Type B pancreatic cell (in vitro differentiated cells): ENCODE results near the gene KDM7A. TPM values are rescaled to one million over a fixed set of nuclear protein-coding genes. Genes with fewer than 3 reads are reported as not detected.
A peak's percentile ranks its signal among the peaks of the same experiment; 100 is the strongest.

Experiments used
- DNase-seq: peaks from one replicate; pipeline ENCODE4 v3.0.0; 2021; ENCODE audit warnings: mixed read lengths; ENCODE audit not compliant: unreplicated experiment; ENCODE audit errors: extremely low spot score
- H3K27ac Mint-ChIP-seq: 2 replicates; pipeline ENCODE4 v1.8.0; 2021; ENCODE audit warnings: mild to moderate bottlenecking, mixed read lengths
- H3K27me3 Mint-ChIP-seq: 2 replicates; pipeline ENCODE4 v1.8.0; 2021; ENCODE audit warnings: mixed read lengths
- H3K36me3 Mint-ChIP-seq: 2 replicates; pipeline ENCODE4 v1.8.0; 2021; ENCODE audit warnings: mixed read lengths
- H3K4me1 Mint-ChIP-seq: one replicate; pipeline ENCODE4 v1.8.0; 2021; ENCODE audit warnings: mixed read lengths; ENCODE audit not compliant: unreplicated experiment
- H3K4me3 Mint-ChIP-seq: 2 replicates; pipeline ENCODE4 v1.8.0; 2021; ENCODE audit warnings: mild to moderate bottlenecking, mixed read lengths
- H3K9me3 Mint-ChIP-seq: 2 replicates; pipeline ENCODE4 v1.8.0; 2021; ENCODE audit warnings: mixed read lengths
- total RNA-seq: library from RNA; stranded (reverse); gene quantifications from 2 replicates; pipeline ENCODE4 v1.2.1, GENCODE V29; 2021; ENCODE audit warnings: low replicate concordance
- TF ChIP-seq, protein P1 (sequence below): fragments of 200-600 bp; sonication (generic); conservative IDR thresholded peaks from 2 replicates; pipeline ENCODE4 v1.5.0; 2021; ENCODE audit warnings: antibody characterized with exemption, mild to moderate bottlenecking

The KDM7A gene
- total RNA-seq, 1 donor from 2014 or later, result 7.5 TPM

DNA sequence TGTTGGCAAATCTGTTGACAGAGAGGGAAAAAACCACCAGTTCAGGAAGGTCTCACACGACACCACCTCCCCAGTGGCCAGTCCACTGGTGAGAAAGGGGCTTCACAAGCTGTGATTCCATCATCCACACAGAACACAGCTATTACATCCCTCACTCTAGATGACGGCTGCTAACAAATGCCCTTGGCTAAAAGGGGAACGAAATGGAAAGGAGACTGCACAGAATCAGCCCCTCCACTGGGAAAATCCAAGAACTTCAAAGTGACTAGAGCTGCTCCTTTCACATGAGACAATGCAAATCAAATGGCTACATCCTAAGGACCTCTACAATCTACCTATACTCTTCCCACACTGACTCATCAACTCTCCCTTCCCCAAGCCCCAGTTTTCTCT, 119.6 kb downstream of the KDM7A start:
- H3K36me3 Mint-ChIP-seq, result peaks cover 8% of the 10 kb centered on the region
- no peaks in the 10 kb centered on the region for H3K9me3 Mint-ChIP-seq
- no peak overlapping the region for H3K27ac Mint-ChIP-seq
- H3K4me3 Mint-ChIP-seq, result no peak overlapping the region
- TF ChIP-seq, protein P1, sequence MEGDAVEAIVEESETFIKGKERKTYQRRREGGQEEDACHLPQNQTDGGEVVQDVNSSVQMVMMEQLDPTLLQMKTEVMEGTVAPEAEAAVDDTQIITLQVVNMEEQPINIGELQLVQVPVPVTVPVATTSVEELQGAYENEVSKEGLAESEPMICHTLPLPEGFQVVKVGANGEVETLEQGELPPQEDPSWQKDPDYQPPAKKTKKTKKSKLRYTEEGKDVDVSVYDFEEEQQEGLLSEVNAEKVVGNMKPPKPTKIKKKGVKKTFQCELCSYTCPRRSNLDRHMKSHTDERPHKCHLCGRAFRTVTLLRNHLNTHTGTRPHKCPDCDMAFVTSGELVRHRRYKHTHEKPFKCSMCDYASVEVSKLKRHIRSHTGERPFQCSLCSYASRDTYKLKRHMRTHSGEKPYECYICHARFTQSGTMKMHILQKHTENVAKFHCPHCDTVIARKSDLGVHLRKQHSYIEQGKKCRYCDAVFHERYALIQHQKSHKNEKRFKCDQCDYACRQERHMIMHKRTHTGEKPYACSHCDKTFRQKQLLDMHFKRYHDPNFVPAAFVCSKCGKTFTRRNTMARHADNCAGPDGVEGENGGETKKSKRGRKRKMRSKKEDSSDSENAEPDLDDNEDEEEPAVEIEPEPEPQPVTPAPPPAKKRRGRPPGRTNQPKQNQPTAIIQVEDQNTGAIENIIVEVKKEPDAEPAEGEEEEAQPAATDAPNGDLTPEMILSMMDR, result no peak
- peaks cover 12% of the 10 kb centered on the region for H3K4me1 Mint-ChIP-seq
- DNase-seq, result no peak
- peaks cover 21% of the 10 kb centered on the region for H3K27me3 Mint-ChIP-seq

DNA sequence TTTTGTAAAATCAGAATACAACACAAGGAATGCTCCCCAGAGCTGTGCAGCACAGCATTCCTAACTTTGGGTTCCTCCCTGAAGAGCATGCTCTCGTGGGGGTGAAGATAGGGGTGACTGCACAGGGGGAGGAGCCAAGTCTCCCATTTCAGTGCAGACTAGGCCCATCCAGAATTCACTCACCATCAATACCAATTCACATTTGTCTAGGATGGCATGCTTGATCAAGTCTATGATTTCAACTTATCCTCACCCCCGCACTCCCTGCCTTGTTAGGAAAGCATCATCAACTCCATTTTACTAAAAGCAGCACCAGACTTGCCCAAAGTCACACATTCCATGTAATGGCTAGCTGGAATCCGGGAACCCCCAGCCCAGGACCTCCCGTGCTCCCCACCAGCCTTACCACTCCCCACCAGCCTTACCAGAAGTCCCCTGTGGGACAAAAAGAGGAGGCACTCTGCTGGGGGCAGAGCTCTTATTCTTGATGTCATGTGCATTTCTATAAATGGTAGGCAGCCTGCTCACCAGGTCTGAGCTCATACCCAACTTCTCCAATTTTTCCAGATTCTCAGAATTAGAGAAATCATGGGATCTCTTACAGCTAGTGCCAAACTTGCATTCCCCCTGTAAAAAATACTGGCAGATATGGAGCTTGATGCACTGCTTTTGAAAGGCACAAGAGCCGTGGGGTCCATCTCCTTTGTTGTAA, 120.2 kb downstream of the KDM7A start:
- no peak overlapping the region for H3K4me3 Mint-ChIP-seq
- TF ChIP-seq, protein P1, result no peak
- peaks cover 19% of the 10 kb centered on the region for H3K27me3 Mint-ChIP-seq
- no peak for DNase-seq
- H3K9me3 Mint-ChIP-seq, result no peaks in the 10 kb centered on the region
- no peak overlapping the region for H3K27ac Mint-ChIP-seq
- peaks cover 8% of the 10 kb centered on the region for H3K36me3 Mint-ChIP-seq
- H3K4me1 Mint-ChIP-seq, result peaks cover 12% of the 10 kb centered on the region

DNA sequence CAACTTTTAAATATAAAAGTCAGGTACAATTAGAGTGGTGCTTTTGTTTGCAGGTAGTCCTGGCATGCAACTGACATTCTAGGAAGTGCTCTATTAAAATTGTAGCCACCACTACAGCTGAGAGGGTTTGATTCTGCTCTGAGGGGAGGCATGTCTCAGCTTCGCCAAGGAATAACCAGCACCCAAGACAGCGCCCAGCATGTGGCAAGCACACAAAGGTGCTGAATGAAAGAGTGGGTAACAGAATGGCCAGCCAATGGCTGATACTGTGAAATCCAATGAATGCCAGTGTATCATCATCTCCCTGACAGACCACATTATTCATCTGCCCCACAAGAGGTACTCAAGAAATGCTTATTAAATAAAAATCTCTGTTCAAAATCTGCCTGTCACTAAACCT, 121.0 kb downstream of the KDM7A start:
- H3K4me3 Mint-ChIP-seq, result no peak overlapping the region
- peaks cover 12% of the 10 kb centered on the region for H3K27me3 Mint-ChIP-seq
- H3K9me3 Mint-ChIP-seq, result no peaks in the 10 kb centered on the region
- DNase-seq, result peak; percentile 37
- peaks cover 6% of the 10 kb centered on the region for H3K36me3 Mint-ChIP-seq
- no peak overlapping the region for H3K27ac Mint-ChIP-seq
- H3K4me1 Mint-ChIP-seq, result peaks cover 10% of the 10 kb centered on the region
- TF ChIP-seq, protein P1, result no peak

DNA sequence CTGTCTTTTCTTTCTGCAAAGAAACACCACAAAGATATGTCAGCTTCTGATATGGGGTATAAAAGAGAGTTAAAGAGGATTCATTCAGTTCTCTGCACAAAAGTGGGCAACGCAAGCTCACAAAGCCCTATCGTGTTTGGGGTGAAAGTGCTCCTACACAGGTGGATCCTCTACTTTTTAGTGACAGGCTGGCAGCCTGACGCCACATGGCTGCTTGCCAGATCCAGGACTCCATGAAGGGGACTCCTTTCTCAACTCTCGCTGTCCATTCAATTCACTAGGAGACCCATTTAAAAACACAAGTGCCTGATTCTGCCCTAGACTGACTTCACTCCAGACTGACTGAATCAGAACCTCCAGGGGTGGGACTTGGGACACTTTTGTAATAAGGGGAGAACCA, 122.0 kb downstream of the KDM7A start:
- peaks cover 3% of the 10 kb centered on the region for H3K36me3 Mint-ChIP-seq
- TF ChIP-seq, protein P1, result no peak
- H3K27ac Mint-ChIP-seq, result no peak overlapping the region
- peak; percentile 10 for DNase-seq
- no peak overlapping the region for H3K4me3 Mint-ChIP-seq
- no peaks in the 10 kb centered on the region for H3K9me3 Mint-ChIP-seq
- peaks cover 6% of the 10 kb centered on the region for H3K4me1 Mint-ChIP-seq
- peaks cover 3% of the 10 kb centered on the region for H3K27me3 Mint-ChIP-seq

DNA sequence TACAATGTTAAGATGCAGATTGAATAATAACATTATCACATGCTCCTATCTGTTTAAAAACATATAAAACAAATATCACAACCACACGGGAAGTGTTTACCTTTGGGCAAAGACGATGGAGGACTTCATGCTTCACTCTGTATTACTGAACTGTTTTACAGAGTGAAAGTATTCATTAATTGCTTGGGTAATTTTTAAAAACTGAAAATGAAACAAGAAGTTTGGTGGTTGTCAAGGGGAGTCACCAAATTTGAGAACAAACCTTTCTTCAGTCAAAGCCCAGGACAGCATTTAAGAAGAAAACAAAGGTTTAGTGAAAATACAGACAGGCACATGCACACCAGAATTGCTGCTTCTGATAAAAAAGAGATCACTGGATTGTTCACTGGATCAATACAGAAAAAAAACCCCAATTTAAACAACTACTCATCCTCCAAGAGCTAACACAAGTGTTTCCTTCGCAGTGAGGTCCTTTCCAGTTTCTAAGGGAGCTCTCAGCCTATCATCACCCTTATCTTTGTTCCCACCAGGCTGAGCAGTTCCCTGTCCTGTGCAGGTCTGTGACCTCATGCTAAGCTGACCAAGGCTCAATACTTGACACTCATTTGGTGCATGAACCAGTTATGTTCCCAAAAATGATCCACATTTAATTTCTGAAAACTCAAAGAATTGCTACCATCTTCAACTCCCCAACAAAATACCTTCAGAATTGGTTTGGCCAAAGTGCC, 122.8 kb downstream of the KDM7A start:
- no peaks in the 10 kb centered on the region for H3K4me1 Mint-ChIP-seq
- H3K9me3 Mint-ChIP-seq, result no peaks in the 10 kb centered on the region
- TF ChIP-seq, protein P1, result no peak
- no peak for DNase-seq
- H3K36me3 Mint-ChIP-seq, result peaks cover 3% of the 10 kb centered on the region
- no peaks in the 10 kb centered on the region for H3K27me3 Mint-ChIP-seq
- no peak overlapping the region for H3K4me3 Mint-ChIP-seq
- no peak overlapping the region for H3K27ac Mint-ChIP-seq
